Ovary (tissue), 9 donors: ENCODE results near the gene C6orf62. TPM values are rescaled to one million over a fixed set of nuclear protein-coding genes. Genes with fewer than 3 reads are reported as not detected.
"Not testable (repeated sequence)": the region's sequence is repeated elsewhere in the genome, so short reads cannot be mapped to it uniquely, and the experiment has no call there.

Experiments used
- DNase-seq, 5 donors: peaks; one replicate each; pipeline ENCODE4 v3.0.0-alpha.2; 2019 to 2020
- H3K27ac ChIP-seq, 2 donors: fragments of 200-600 bp; one replicate each; pipeline versions ENCODE4 v1.5.1 to v1.8.0; 2019 to 2022
- H3K27me3 ChIP-seq: fragments of 200-600 bp; one replicate; pipeline ENCODE4 v1.8.0; 2022
- H3K36me3 ChIP-seq: fragments of 200-600 bp; sonication (generic); one replicate; pipeline ENCODE4 v1.5.1; 2019
- H3K4me1 ChIP-seq: one replicate; pipeline ENCODE4 v1.8.1; 2013; ENCODE audit warnings: mild to moderate bottlenecking, moderate library complexity; ENCODE audit not compliant: insufficient read depth
- H3K4me3 ChIP-seq: fragments of 200-600 bp; sonication (generic); one replicate; pipeline ENCODE4 v1.5.1; 2017
- H3K9me3 ChIP-seq, 2 donors: fragments of 200-600 bp in 1 of 2; sonication (generic) in 1 of 2; one replicate each; pipeline versions ENCODE4 v1.5.1 to v1.8.1; 2013 to 2019; ENCODE audit warnings: mild to moderate bottlenecking in 1 of 2, moderate library complexity in 1 of 2
- EP300 ChIP-seq: sonication (generic); formaldehyde crosslinking; IDR thresholded peaks from one replicate; pipeline ENCODE4 v1.6.1; 2017; ENCODE audit warnings: antibody characterized with exemption
- POLR2A ChIP-seq: fragments of 450-650 bp; IDR thresholded peaks from one replicate; pipeline ENCODE4 v1.6.1; 2017; ENCODE audit warnings: antibody characterized with exemption, mild to moderate bottlenecking, moderate library complexity
- WGBS, 3 donors: extraction: QIAGEN DNeasy Blood & Tissue Kit in 1 of 3; methylation state at CpG; one replicate each; pipeline versions ENCODE4 v1.1.5 to v1.1.7; 2013 to 2017; 5-methylcytosine and 5-hydroxymethylcytosine counted together
- intact Hi-C, 4 donors: fragments of 100-400 bp; cut with DNase I; formaldehyde crosslinking; loops; one replicate each; pipeline versions ENCODE4 v1.11.0 to v1.15.1; 2022 to 2023
- polyA plus RNA-seq, 2 donors: library from polyadenylated mRNA; stranded (reverse); fragments of 200-250 nt in 1 of 2; fragments of 350-450 nt in 1 of 2; fragmentation: Illumina TruSeq in 1 of 2; extraction: RNeasy Lipid Tissue Mini Kit (QIAGEN cat#74804) in 1 of 2; gene quantifications; one replicate each; pipeline ENCODE4 v1.2.3, GENCODE V29; 2013 to 2014
- total RNA-seq, 7 donors: library from RNA; depleted of rRNA in 2 of 7; stranded (reverse); fragments of >200 nt in 2 of 7; fragmentation: NEBNext Ultra II Directional in 3 of 7; extraction: Animal tissue kit (Norgen Biotek cat#: 25700) in 3 of 7; gene quantifications; one replicate each; pipeline versions ENCODE4 v1.1.0 to v1.2.4, GENCODE V29; 2016 to 2023
- TF ChIP-seq, protein P1 (sequence below), 3 donors: fragments of 450-650 bp in 2 of 3; fragments of 200-600 bp in 1 of 3; IDR thresholded peaks; one replicate each; pipeline versions ENCODE4 v1.5.1 to v1.8.0; 2016 to 2022; ENCODE audit warnings: antibody characterized with exemption in 3 of 3, mild to moderate bottlenecking in 1 of 3
- donor health status: DM: no; HTN: no; CAD: no; lungs with moderate emphysema.
- donor health status: DM: no; HTN: no; CAD: no.
- donor health status: Bipolar disorder and iron deficiency.
- donor health status: DM: yes; HTN: yes; CAD: no.
- donor health status: DM: no; HTN: no; CAD: no.
- donor health status: DM: yes; HTN: yes; CAD: no.

C6orf62 gene
- total and polyA plus RNA-seq, 9 donors, result 40.6 to 101 (median 76.0) TPM

DNA sequence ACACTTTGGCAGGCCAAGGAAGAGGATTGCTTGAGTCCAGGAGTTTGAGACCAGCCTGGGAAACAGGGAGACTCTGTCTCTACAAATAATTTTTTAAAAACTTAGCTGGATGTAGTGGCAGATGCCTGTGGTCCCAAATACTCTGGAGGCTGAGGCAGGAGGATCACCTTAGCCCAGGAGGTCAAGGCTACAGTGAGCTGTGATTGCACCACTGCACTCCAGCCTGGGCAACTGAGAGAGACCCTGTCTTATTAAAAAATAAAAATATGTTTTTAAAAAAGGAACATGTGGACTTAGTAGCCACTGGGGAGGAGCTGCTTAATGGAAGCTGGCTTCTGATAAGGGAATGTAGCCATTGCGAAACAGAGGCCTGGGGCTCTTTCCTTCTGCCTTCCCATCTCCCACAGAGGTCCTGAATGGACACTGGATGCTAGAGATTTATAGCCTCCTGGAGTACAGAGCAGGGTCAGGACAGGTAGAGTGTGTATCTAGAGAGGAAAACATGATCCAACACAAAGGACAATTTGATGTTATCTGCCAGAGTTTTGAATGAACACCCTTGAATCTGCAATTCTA, 34.1 kb upstream of the C6orf62 start:
- no peaks in the 10 kb centered on the region for H3K4me1 ChIP-seq
- TF ChIP-seq POLR2A (no peak), EP300 (no peak)
- TF ChIP-seq, protein P1, sequence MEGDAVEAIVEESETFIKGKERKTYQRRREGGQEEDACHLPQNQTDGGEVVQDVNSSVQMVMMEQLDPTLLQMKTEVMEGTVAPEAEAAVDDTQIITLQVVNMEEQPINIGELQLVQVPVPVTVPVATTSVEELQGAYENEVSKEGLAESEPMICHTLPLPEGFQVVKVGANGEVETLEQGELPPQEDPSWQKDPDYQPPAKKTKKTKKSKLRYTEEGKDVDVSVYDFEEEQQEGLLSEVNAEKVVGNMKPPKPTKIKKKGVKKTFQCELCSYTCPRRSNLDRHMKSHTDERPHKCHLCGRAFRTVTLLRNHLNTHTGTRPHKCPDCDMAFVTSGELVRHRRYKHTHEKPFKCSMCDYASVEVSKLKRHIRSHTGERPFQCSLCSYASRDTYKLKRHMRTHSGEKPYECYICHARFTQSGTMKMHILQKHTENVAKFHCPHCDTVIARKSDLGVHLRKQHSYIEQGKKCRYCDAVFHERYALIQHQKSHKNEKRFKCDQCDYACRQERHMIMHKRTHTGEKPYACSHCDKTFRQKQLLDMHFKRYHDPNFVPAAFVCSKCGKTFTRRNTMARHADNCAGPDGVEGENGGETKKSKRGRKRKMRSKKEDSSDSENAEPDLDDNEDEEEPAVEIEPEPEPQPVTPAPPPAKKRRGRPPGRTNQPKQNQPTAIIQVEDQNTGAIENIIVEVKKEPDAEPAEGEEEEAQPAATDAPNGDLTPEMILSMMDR (IDR thresholded peaks at IDR 0.05), result no peak
- H3K4me3 ChIP-seq, result no peak overlapping the region
- intact Hi-C loops, result no loop called here
- H3K27ac ChIP-seq, result no peak overlapping the region
- WGBS, 3 donors, result 73 to 81% (median 74%) methylated on average over 1 of the region's 1 CpG
- no peaks in the 10 kb centered on the region for H3K27me3 ChIP-seq
- no peak for DNase-seq
- no peaks in the 10 kb centered on the region for H3K36me3 ChIP-seq
- no peaks in the 10 kb centered on the region for H3K9me3 ChIP-seq

DNA sequence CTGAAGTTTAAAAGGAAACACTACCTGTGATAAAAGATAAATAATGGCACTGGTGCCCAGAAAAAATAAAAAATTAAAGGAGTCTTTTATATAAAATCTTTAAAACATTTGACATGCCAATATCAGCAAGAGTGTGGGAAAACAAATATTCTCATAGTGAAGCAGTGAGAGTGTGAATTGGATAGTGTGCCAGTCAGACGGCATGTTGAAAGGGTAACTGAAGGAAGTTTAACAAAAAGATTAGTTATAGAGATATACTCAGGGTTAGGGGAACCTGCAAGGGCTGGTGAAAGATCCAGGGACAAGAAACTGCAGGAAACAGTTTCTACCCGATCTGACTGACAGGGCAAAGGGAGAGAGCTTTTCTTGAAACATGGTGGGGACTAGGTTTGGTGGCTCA, 33.5 kb upstream of the C6orf62 start:
- Histone ChIP-seq H3K4me3 (no peak overlapping the region), H3K27ac (no peak overlapping the region), H3K27me3 (no peaks in the 10 kb centered on the region), H3K4me1 (no peaks in the 10 kb centered on the region), H3K9me3 (no peaks in the 10 kb centered on the region), H3K36me3 (no peaks in the 10 kb centered on the region)
- TF ChIP-seq EP300 (no peak), POLR2A (no peak)
- TF ChIP-seq, protein P1 (IDR thresholded peaks at IDR 0.05), result no peak
- WGBS, 3 donors, result 74 to 77% (median 75%) methylated on average over 2 of the region's 2 CpGs
- intact Hi-C loops, result no loop called here
- no peak for DNase-seq

DNA sequence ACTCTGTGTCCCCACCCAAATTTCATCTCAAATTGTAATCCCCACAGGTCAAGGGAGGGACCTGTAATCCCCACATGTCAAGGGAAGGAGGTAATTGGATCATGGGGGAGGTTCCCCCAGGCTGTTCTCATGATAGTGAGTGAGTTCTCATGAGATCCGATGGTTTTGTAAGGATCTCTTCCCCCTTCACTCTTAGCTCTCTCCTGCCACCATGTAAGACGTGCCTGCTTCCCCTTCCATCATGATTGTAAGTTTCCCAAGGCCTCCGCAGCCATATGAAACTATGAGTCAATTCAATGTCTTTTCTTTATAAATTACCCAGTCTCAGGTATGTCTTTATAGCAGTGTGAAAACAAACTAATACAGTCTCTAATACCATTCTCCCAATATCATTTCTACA, 31.9 kb upstream of the C6orf62 start:
- H3K27me3 ChIP-seq, intact Hi-C loops, H3K4me3 ChIP-seq, H3K4me1 ChIP-seq, DNase-seq, H3K27ac ChIP-seq, H3K36me3 ChIP-seq, H3K9me3 ChIP-seq: not testable (repeated sequence)
- WGBS, 3 donors, result 82 to 86% (median 84%) methylated on average over 3 of the region's 3 CpGs

DNA sequence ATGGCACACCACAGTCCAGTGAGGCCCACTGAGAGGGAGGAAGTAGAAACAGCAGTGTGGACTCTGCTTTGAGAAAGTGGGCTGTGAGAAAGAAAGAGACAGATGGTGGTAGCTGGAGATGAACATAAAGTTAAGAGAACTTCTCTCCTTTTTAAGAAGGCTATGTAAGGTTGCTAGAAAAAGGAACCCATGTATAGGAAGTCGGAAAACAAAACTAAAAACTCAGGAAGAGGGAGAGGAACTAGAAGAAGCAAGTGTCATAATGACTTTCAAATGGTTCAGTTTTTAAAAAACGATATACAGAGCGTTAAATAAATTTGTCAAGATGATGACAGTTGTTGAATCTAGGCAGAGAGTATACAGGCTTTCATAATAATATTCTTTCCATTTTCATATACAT, 30.3 kb upstream of the C6orf62 start:
- Histone ChIP-seq H3K27me3 (no peaks in the 10 kb centered on the region), H3K36me3 (no peaks in the 10 kb centered on the region), H3K27ac (no peak overlapping the region), H3K9me3 (no peaks in the 10 kb centered on the region), H3K4me3 (no peak overlapping the region), H3K4me1 (no peaks in the 10 kb centered on the region)
- TF ChIP-seq, protein P1 (IDR thresholded peaks at IDR 0.05), result no peak
- no peak for TF ChIP-seq POLR2A
- no peak for TF ChIP-seq EP300
- 84 to 86% (median 85%) methylated on average over 3 of the region's 3 CpGs for WGBS, 3 donors
- intact Hi-C loops, result no loop called here
- no peak for DNase-seq

DNA sequence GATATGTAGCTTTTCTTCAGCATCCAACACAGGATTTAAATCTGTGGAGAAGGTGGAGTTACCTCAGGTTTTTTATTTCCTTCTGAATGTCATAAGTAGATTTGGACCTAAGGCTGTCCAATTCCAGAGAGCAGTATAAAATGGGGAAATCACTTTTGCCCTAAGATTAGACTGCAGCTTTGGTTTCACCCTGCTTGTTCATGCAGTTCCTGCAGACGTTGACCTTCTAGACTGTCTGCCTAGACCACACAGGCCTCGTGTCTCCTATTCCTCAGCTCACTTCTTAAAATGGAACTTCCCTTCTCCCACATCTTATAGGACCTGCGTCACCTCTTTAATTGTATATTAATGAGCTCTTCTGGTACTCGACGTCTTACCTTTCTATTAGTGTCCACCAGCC, 26.0 kb upstream of the C6orf62 start:
- Histone ChIP-seq H3K4me1 (no peaks in the 10 kb centered on the region), H3K27ac (no peak overlapping the region), H3K4me3 (no peak overlapping the region), H3K9me3 (no peaks in the 10 kb centered on the region), H3K36me3 (no peaks in the 10 kb centered on the region), H3K27me3 (no peaks in the 10 kb centered on the region)
- WGBS, 3 donors, result 70 to 88% (median 83%) methylated on average over 5 of the region's 5 CpGs
- intact Hi-C loops, result no loop called here
- TF ChIP-seq EP300, result no peak
- TF ChIP-seq, protein P1 (IDR thresholded peaks at IDR 0.05), result no peak
- no peak for TF ChIP-seq POLR2A
- no peak for DNase-seq
